IMR-90 (cell line): ENCODE results near the gene EEF2K. TPM values are rescaled to one million over a fixed set of nuclear protein-coding genes. Genes with fewer than 3 reads are reported as not detected.

Source experiments
- ATAC-seq: fragments of 200-7000 bp; cut with Tn5 transposase; 2 replicates; pipeline ENCODE4 v1.9.1; 2020; ENCODE audit warnings: low read depth, mild to moderate bottlenecking, moderate library complexity
- BruUV-seq: library from RNA; stranded (reverse); fragments of 400-500 nt; replicated peaks from 2 replicates; lab custom pipeline; 2021; lab: Mats Ljungman, UMichigan
- CTCF ChIA-PET: fragments of 300-600 bp; formaldehyde crosslinking; extraction: SDS; loops from one replicate; lab custom pipeline; 2021; ENCODE audit warnings: antibody characterized with exemption; lab: Yijun Ruan, JAX
- POLR2A ChIA-PET: fragments of 300-600 bp; sonication (Branson Sonifier 250); formaldehyde crosslinking; loops from one replicate; lab custom pipeline; 2022; ENCODE audit warnings: antibody characterized with exemption; ENCODE audit not compliant: unreplicated experiment; lab: Charles Lee
- DNase-seq: peaks from one replicate; pipeline ENCODE4 v3.0.0; 2013
- H2AFZ ChIP-seq: replicated peaks from 2 replicates; pipeline ENCODE3; 2013; ENCODE audit warnings: low read length, mild to moderate bottlenecking; ENCODE audit not compliant: poor library complexity
- H2AK5ac ChIP-seq: 2 replicates; pipeline ENCODE4 v1.6.1; 2013; ENCODE audit warnings: low read depth, low read length, inconsistent platforms
- H2AK9ac ChIP-seq: replicated peaks from 2 replicates; pipeline ENCODE3; 2013; ENCODE audit warnings: mild to moderate bottlenecking, low read depth, low read length, moderate library complexity; ENCODE audit not compliant: poor library complexity
- H2BK120ac ChIP-seq: 2 replicates; pipeline ENCODE4 v1.6.1; 2013; ENCODE audit warnings: low read depth, low read length, inconsistent platforms
- H2BK15ac ChIP-seq: 3 replicates; pipeline ENCODE4 v1.6.1; 2013; ENCODE audit warnings: low read depth, low read length, inconsistent platforms
- H2BK20ac ChIP-seq: 2 replicates; pipeline ENCODE4 v1.6.1; 2013; ENCODE audit warnings: low read depth, mild to moderate bottlenecking, inconsistent platforms, low read length, moderate library complexity
- H2BK5ac ChIP-seq: 2 replicates; pipeline ENCODE4 v1.6.1; 2013; ENCODE audit warnings: mild to moderate bottlenecking, low read depth, low read length, inconsistent platforms; ENCODE audit not compliant: poor library complexity, severe bottlenecking
- H3K14ac ChIP-seq: replicated peaks from 2 replicates; pipeline ENCODE4 v1.6.1; 2013; ENCODE audit warnings: low read depth, low read length, inconsistent platforms
- H3K18ac ChIP-seq: 2 replicates; pipeline ENCODE4 v1.6.1; 2013; ENCODE audit warnings: low read depth, low read length, control low read depth
- H3K23ac ChIP-seq: 2 replicates; pipeline ENCODE4 v1.6.1; 2013; ENCODE audit warnings: low read depth, low read length, inconsistent platforms
- H3K27ac ChIP-seq: 2 replicates; pipeline ENCODE4 v1.5.1; 2013; ENCODE audit warnings: mild to moderate bottlenecking, control low read depth, low read length; ENCODE audit not compliant: insufficient read depth
- H3K27me3 ChIP-seq: 2 replicates; pipeline ENCODE4 v1.6.1; 2013; ENCODE audit warnings: low read length; ENCODE audit not compliant: control insufficient read depth, insufficient read depth
- H3K36me3 ChIP-seq: 2 replicates; pipeline ENCODE4 v1.6.1; 2013; ENCODE audit warnings: low read length, mixed read lengths; ENCODE audit not compliant: control insufficient read depth, insufficient read depth
- H3K4ac ChIP-seq: 2 replicates; pipeline ENCODE4 v1.6.1; 2013; ENCODE audit warnings: low read depth, low read length, inconsistent platforms
- H3K4me1 ChIP-seq: 2 replicates; pipeline ENCODE4 v1.6.1; 2013; ENCODE audit warnings: low read length, mixed read lengths; ENCODE audit not compliant: control insufficient read depth, insufficient read depth
- H3K4me2 ChIP-seq: 2 replicates; pipeline ENCODE4 v1.6.1; 2013; ENCODE audit warnings: low read depth, mild to moderate bottlenecking, control low read depth, low read length, moderate library complexity
- H3K4me3 ChIP-seq: 2 replicates; pipeline ENCODE4 v1.5.1; 2013; ENCODE audit warnings: low read depth, mild to moderate bottlenecking, control low read depth, low read length, moderate library complexity; ENCODE audit not compliant: insufficient read depth
- H3K56ac ChIP-seq: 2 replicates; pipeline ENCODE4 v1.6.1; 2013; ENCODE audit warnings: low read length, inconsistent platforms; ENCODE audit not compliant: insufficient read depth; ENCODE audit errors: extremely low read depth
- H3K79me1 ChIP-seq, 2 experiments: 2 replicates each; pipeline ENCODE4 v1.6.1; 2013; ENCODE audit warnings: low read length in 2 of 2, inconsistent platforms in 1 of 2, low read depth in 1 of 2
- H3K9ac ChIP-seq: 2 replicates; pipeline ENCODE4 v1.6.1; 2013; ENCODE audit warnings: low read depth, low read length, control low read depth
- H3K9me1 ChIP-seq: 2 replicates; pipeline ENCODE4 v1.6.1; 2013; ENCODE audit warnings: low read length, inconsistent platforms; ENCODE audit not compliant: insufficient read depth
- H3K9me3 ChIP-seq: 2 replicates; pipeline ENCODE4 v1.6.1; 2013; ENCODE audit warnings: low read length; ENCODE audit not compliant: control insufficient read depth, insufficient read depth
- H4K20me1 ChIP-seq: 2 replicates; pipeline ENCODE4 v1.6.1; 2013; ENCODE audit warnings: low read length, inconsistent platforms; ENCODE audit not compliant: insufficient read depth
- H4K5ac ChIP-seq: 2 replicates; pipeline ENCODE4 v1.6.1; 2013; ENCODE audit warnings: mild to moderate bottlenecking, low read depth, low read length, control low read depth
- H4K8ac ChIP-seq, 2 experiments: 2 replicates each; pipeline ENCODE4 v1.6.1; 2013; ENCODE audit warnings: low read depth in 2 of 2, low read length in 2 of 2, control low read depth in 1 of 2, inconsistent platforms in 1 of 2
- H4K91ac ChIP-seq: 2 replicates; pipeline ENCODE4 v1.6.1; 2013; ENCODE audit warnings: low read depth, low read length, inconsistent platforms; ENCODE audit not compliant: insufficient read depth
- BHLHE40 ChIP-seq: fragments of 150-350 bp; IDR thresholded peaks from 2 replicates; pipeline ENCODE4 v1.6.1; 2016; ENCODE audit warnings: mild to moderate bottlenecking, low read depth, low read length
- CEBPB ChIP-seq: IDR thresholded peaks from 2 replicates; pipeline ENCODE4 v1.6.1; 2012; ENCODE audit warnings: low read depth, low read length, improper control_type of control experiment
- CHD1 ChIP-seq: IDR thresholded peaks from 2 replicates; pipeline ENCODE4 v1.6.1; 2012; ENCODE audit warnings: low read depth, low read length, improper control_type of control experiment
- CTCF ChIP-seq: conservative IDR thresholded peaks from 2 replicates; pipeline ENCODE4 v1.5.1; 2012; ENCODE audit warnings: mild to moderate bottlenecking, low read depth, low read length, improper control_type of control experiment
- ELK1 ChIP-seq: fragments of 150-350 bp; IDR thresholded peaks from 2 replicates; pipeline ENCODE4 v1.6.1; 2016; ENCODE audit warnings: low read depth, mild to moderate bottlenecking, low read length, moderate library complexity, borderline replicate concordance
- FOS ChIP-seq: fragments of 150-350 bp; IDR thresholded peaks from 2 replicates; pipeline ENCODE4 v1.6.1; 2016; ENCODE audit warnings: low read depth, low read length
- MAFK ChIP-seq: IDR thresholded peaks from 2 replicates; pipeline ENCODE4 v1.6.1; 2012; ENCODE audit warnings: low read depth, low read length, improper control_type of control experiment
- MAZ ChIP-seq: IDR thresholded peaks from 2 replicates; pipeline ENCODE4 v1.6.1; 2012; ENCODE audit warnings: low read depth, mild to moderate bottlenecking, low read length, improper control_type of control experiment, moderate library complexity, borderline replicate concordance
- MXI1 ChIP-seq: IDR thresholded peaks from 2 replicates; pipeline ENCODE4 v1.6.1; 2012; ENCODE audit warnings: low read depth, mild to moderate bottlenecking, low read length, moderate library complexity, borderline replicate concordance
- NFE2L2 ChIP-seq: fragments of 150-350 bp; IDR thresholded peaks from 2 replicates; pipeline ENCODE4 v1.6.1; 2016; ENCODE audit warnings: low read depth, mild to moderate bottlenecking, low read length
- POLR2A ChIP-seq: IDR thresholded peaks from 2 replicates; pipeline ENCODE4 v1.6.1; 2012; ENCODE audit warnings: mild to moderate bottlenecking, low read depth, low read length
- RAD21 ChIP-seq: IDR thresholded peaks from 2 replicates; pipeline ENCODE4 v1.6.1; 2012; ENCODE audit warnings: low read length, improper control_type of control experiment
- RCOR1 ChIP-seq: IDR thresholded peaks from 2 replicates; pipeline ENCODE4 v1.6.1; 2012; ENCODE audit warnings: mild to moderate bottlenecking, low read length, improper control_type of control experiment; ENCODE audit not compliant: insufficient replicate concordance
- RFX5 ChIP-seq: IDR thresholded peaks from 2 replicates; pipeline ENCODE4 v1.8.0; 2012; ENCODE audit warnings: low read depth, mild to moderate bottlenecking, low read length, moderate library complexity
- SMC3 ChIP-seq: fragments of 150-350 bp; IDR thresholded peaks from 2 replicates; pipeline ENCODE4 v1.6.1; 2016; ENCODE audit warnings: low read depth, mild to moderate bottlenecking, antibody characterized with exemption, low read length, moderate library complexity
- USF2 ChIP-seq: fragments of 150-350 bp; IDR thresholded peaks from 2 replicates; pipeline ENCODE4 v1.6.1; 2017; ENCODE audit warnings: mild to moderate bottlenecking, antibody characterized with exemption, low read length, low read depth
- WGBS, 2 experiments: methylation state at CpG; one replicate each; pipeline versions ENCODE4 v1.1.5 to v1.1.7; 2013; ENCODE audit warnings: missing lambda C conversion rate in 2 of 2; ENCODE audit not compliant: insufficient read length in 1 of 2; ENCODE audit errors: extremely low coverage in 2 of 2; 5-methylcytosine and 5-hydroxymethylcytosine counted together
- dilution Hi-C: fragments of 300-500 bp; cut with HindIII; formaldehyde crosslinking; loops from one replicate; pipeline ENCODE4 v1.14.3; 2018; ENCODE audit warnings: low sequenced_read_pairs; ENCODE audit not compliant: unreplicated experiment
- in situ Hi-C: fragments of 300-500 bp; cut with MboI; formaldehyde crosslinking; loops from 3 replicates; pipeline ENCODE4 v1.14.3; 2019; ENCODE audit warnings: low sequenced_read_pairs, inconsistent platforms, mixed read lengths
- intact Hi-C: fragments of 100-400 bp; cut with micrococcal nuclease; formaldehyde crosslinking; loops from 2 replicates; pipeline ENCODE4 v1.10.0; 2022
- polyA plus RNA-seq, 3 experiments: library from polyadenylated mRNA; depleted of rRNA; stranded (reverse); fragments of >200 nt; gene quantifications; 2 replicates each; pipeline ENCODE4 v1.2.3, GENCODE V29; 2012; ENCODE audit warnings: low replicate concordance in 1 of 3
- total RNA-seq: library from RNA; depleted of rRNA; stranded (reverse); fragments of >200 nt; gene quantifications from 2 replicates; pipeline ENCODE4 v1.2.3, GENCODE V29; 2012

EEF2K gene
- total and polyA plus RNA-seq, 2 of the 4 experiments (the other 2 are of a cell fraction), result 9.7 to 16.5 TPM

GRCh38 chr16:22233037-22233372 is 26.9 kb downstream of the EEF2K start:
- H3K56ac ChIP-seq, result no peak overlapping the region
- no peak for DNase-seq
- H2AK9ac ChIP-seq, result no peak overlapping the region
- no peak overlapping the region for H3K4me2 ChIP-seq
- H2BK120ac ChIP-seq, result no peak overlapping the region
- dilution Hi-C loops (no loop called here), in situ Hi-C loops (no loop called here), intact Hi-C loops (no loop called here)
- H4K91ac ChIP-seq, result no peak overlapping the region
- BruUV-seq, result no TSS peak
- H4K8ac ChIP-seq, result no peak overlapping the region
- no peak overlapping the region for H3K4me3 ChIP-seq
- H3K23ac ChIP-seq, result no peak overlapping the region
- H2BK20ac ChIP-seq, result no peak overlapping the region
- no peak for ATAC-seq
- no peak overlapping the region for H2BK5ac ChIP-seq
- WGBS, 2 experiments, result no CpG with 5 or more reads among the region's 6 CpGs
- H4K5ac ChIP-seq, result no peak overlapping the region
- H3K36me3 ChIP-seq, result peaks cover 4% of the 10 kb centered on the region
- no peaks in the 10 kb centered on the region for H3K9me3 ChIP-seq
- CTCF ChIA-PET, result no interaction called here
- no peak overlapping the region for H3K9ac ChIP-seq
- no peaks in the 10 kb centered on the region; the same call in none of the 2 replicates for H3K9me1 ChIP-seq
- no peaks in the 10 kb centered on the region for H3K4me1 ChIP-seq
- no peaks in the 10 kb centered on the region for H3K27me3 ChIP-seq
- H2BK15ac ChIP-seq, result no peak overlapping the region
- no peak overlapping the region for H2AK5ac ChIP-seq
- H3K79me1 ChIP-seq, result peaks cover 7 to 20% of the 10 kb centered on the region in 2 experiments; a peak in 3 of 4 replicates
- POLR2A ChIA-PET, result no interaction called here
- H2AFZ ChIP-seq, result no peak overlapping the region
- no peak overlapping the region for H3K18ac ChIP-seq
- no peak for TF ChIP-seq FOS
- no peak for TF ChIP-seq CHD1
- no peak for TF ChIP-seq SMC3
- no peak for TF ChIP-seq USF2
- no peak for TF ChIP-seq RCOR1
- TF ChIP-seq CTCF, result no peak
- no peak for TF ChIP-seq MAZ
- no peak for TF ChIP-seq NFE2L2
- no peak for TF ChIP-seq RAD21
- TF ChIP-seq MXI1, result no peak
- no peak for TF ChIP-seq BHLHE40
- no peak for TF ChIP-seq POLR2A
- no peak for TF ChIP-seq ELK1
- TF ChIP-seq RFX5, result no peak
- TF ChIP-seq CEBPB, result no peak
- TF ChIP-seq MAFK, result no peak
- H3K14ac ChIP-seq, result no peak overlapping the region
- H4K20me1 ChIP-seq, result peaks cover 6% of the 10 kb centered on the region; the same call in 1 of the 2 replicates
- H3K27ac ChIP-seq, result no peak overlapping the region
- H3K4ac ChIP-seq, result no peak overlapping the region
